Endometrium (tissue), 2 donors: ENCODE data around the gene EXD2.
A peak's percentile ranks its signal among the peaks of the same experiment; 100 is the strongest.
"Not testable (repeated sequence)": the region's sequence is repeated elsewhere in the genome, so short reads cannot be mapped to it uniquely, and the experiment has no call there.

Experiments
- FAIRE-seq: peaks from 2 replicates; lab custom pipeline; 2012; peaks lifted over from hg19 to GRCh38; lab: Jason Lieb, UNC
- donor health status: control.
- donor health status: control.

EXD2 gene

GRCh38 chr14:69191340-69192111 is at the start of gene EXD2:
TSS of gene EXD2 (plus strand) at chr14:69191498. CDS start at chr14:69209471, 17,973 bp downstream.
- FAIRE-seq, result peak; percentile 68

GRCh38 chr14:69141550-69141949 is 49.7 kb upstream of the EXD2 start:
- no peak for FAIRE-seq

- no peak for FAIRE-seq
Measured at GRCh38 chr14:69142101-69142500, 49.2 kb upstream of the EXD2 start.

- FAIRE-seq, result no peak
Measured at GRCh38 chr14:69149461-69150244, 41.6 kb upstream of the EXD2 start.

- FAIRE-seq, result no peak
Measured at GRCh38 chr14:69151458-69152180, 39.7 kb upstream of the EXD2 start.

- no peak for FAIRE-seq
Measured at GRCh38 chr14:69152181-69152901, 39.0 kb upstream of the EXD2 start.

GRCh38 chr14:69152902-69153151 is 38.5 kb upstream of the EXD2 start, which contains the start of gene DCAF5:
TSS of gene DCAF5 (minus strand) at chr14:69153119. CDS start at chr14:69152978, 141 bp downstream.
- FAIRE-seq, result no peak

GRCh38 chr14:69153152-69153872 is 38.0 kb upstream of the EXD2 start:
- no peak for FAIRE-seq

GRCh38 chr14:69153873-69154270 is 37.4 kb upstream of the EXD2 start:
- FAIRE-seq, result no peak

GRCh38 chr14:69154779-69155178 is 36.5 kb upstream of the EXD2 start:
- no peak for FAIRE-seq

- no peak for FAIRE-seq
Measured at GRCh38 chr14:69156224-69156623, 35.1 kb upstream of the EXD2 start.

- FAIRE-seq, result no peak
Measured at GRCh38 chr14:69161590-69161989, 29.7 kb upstream of the EXD2 start.

GRCh38 chr14:69165787-69166186 is 25.5 kb upstream of the EXD2 start:
- not testable (repeated sequence) for FAIRE-seq

- no peak for FAIRE-seq
Measured at GRCh38 chr14:69170839-69171238, 20.5 kb upstream of the EXD2 start.

- no peak for FAIRE-seq
Measured at GRCh38 chr14:69171569-69171968, 19.7 kb upstream of the EXD2 start.

GRCh38 chr14:69175130-69175529 is 16.2 kb upstream of the EXD2 start:
- FAIRE-seq, result no peak

- no peak for FAIRE-seq
Measured at GRCh38 chr14:69181491-69181890, 9.8 kb upstream of the EXD2 start.

GRCh38 chr14:69182580-69182979 is 8.7 kb upstream of the EXD2 start:
- FAIRE-seq, result not testable (repeated sequence)

- no peak for FAIRE-seq
Measured at GRCh38 chr14:69183735-69184134, 7.6 kb upstream of the EXD2 start.

GRCh38 chr14:69190191-69190590 is 1.1 kb upstream of the EXD2 start:
- no peak for FAIRE-seq

GRCh38 chr14:69193721-69194120 is 2.4 kb downstream of the EXD2 start:
- no peak for FAIRE-seq

- FAIRE-seq, result no peak
Measured at GRCh38 chr14:69199786-69200185, 8.5 kb downstream of the EXD2 start.
